K562 (cell line): ENCODE data around the gene POSTN. TPM values are rescaled to one million over a fixed set of nuclear protein-coding genes. Genes with fewer than 3 reads are reported as not detected.

Experiments used
- ATAC-seq: fragments of 200-7000 bp; cut with Tn5 transposase; 3 replicates; pipeline ENCODE4 v1.9.1; 2020; ENCODE audit warnings: moderate library complexity
- BruUV-seq: library from RNA; stranded (reverse); fragments of 400-500 nt; replicated peaks from 2 replicates; lab custom pipeline; 2021; lab: Mats Ljungman, UMichigan
- CTCF ChIA-PET: fragments of 300-600 bp; formaldehyde crosslinking; extraction: SDS; loops from one replicate; lab custom pipeline; 2021; ENCODE audit warnings: low intra/inter-chr PET ratio; lab: Yijun Ruan, JAX
- POLR2A ChIA-PET: fragments of 300-600, 350-650 bp; sonication (Branson Sonifier 250); formaldehyde crosslinking; extraction: SDS; loops from one replicate; lab custom pipeline; 2021; ENCODE audit warnings: antibody characterized with exemption, inconsistent platforms; lab: Yijun Ruan, JAX
- DNase-seq, 4 experiments: peaks; one replicate each; pipeline versions ENCODE4 v3.0.0 to v3.0.0-alpha.2; 2011 to 2018; ENCODE audit warnings: low spot score in 3 of 4, mixed read lengths in 3 of 4; ENCODE audit errors: extremely low read depth in 1 of 4
- FAIRE-seq: peaks from 2 replicates; lab custom pipeline; 2011; peaks lifted over from hg19 to GRCh38; lab: Jason Lieb, UNC
- H2AFZ ChIP-seq: 2 replicates; pipeline ENCODE4 v1.6.0; 2011; ENCODE audit warnings: low read depth, low read length, control low read depth, inconsistent platforms
- H3K27ac ChIP-seq: fragments of 200-600 bp; 3 replicates; pipeline ENCODE4 v1.8.0; 2011; ENCODE audit warnings: low read depth, mild to moderate bottlenecking, control low read depth, inconsistent platforms, low read length, moderate library complexity, mixed read lengths; ENCODE audit errors: extremely low read depth
- H3K27me3 ChIP-seq, 2 experiments: fragments of 300-600 bp in 1 of 2; 2 replicates in 1 of 2; 3 replicates in 1 of 2; pipeline versions ENCODE4 v1.6.0 to v1.8.0; 2011; ENCODE audit warnings: inconsistent platforms in 2 of 2, low read length in 2 of 2, mild to moderate bottlenecking in 1 of 2, mixed read lengths in 1 of 2, moderate library complexity in 1 of 2; ENCODE audit not compliant: control insufficient read depth in 2 of 2, insufficient read depth in 2 of 2
- H3K36me3 ChIP-seq: fragments of 300-600 bp; 3 replicates; pipeline ENCODE4 v1.8.0; 2011; ENCODE audit warnings: mild to moderate bottlenecking, low read length, inconsistent platforms; ENCODE audit not compliant: control insufficient read depth, insufficient read depth
- H3K4me1 ChIP-seq, 2 experiments: fragments of 200-600 bp in 1 of 2; replicated peaks in 1 of 2; 2 replicates in 1 of 2; 3 replicates in 1 of 2; pipeline versions ENCODE4 v1.5.1 to v1.8.0; 2011; ENCODE audit warnings: inconsistent platforms in 2 of 2, low read length in 2 of 2, mild to moderate bottlenecking in 1 of 2, mixed read lengths in 1 of 2, moderate library complexity in 1 of 2; ENCODE audit not compliant: control insufficient read depth in 2 of 2, insufficient read depth in 2 of 2
- H3K4me2 ChIP-seq: 2 replicates; pipeline ENCODE4 v1.6.1; 2011; ENCODE audit warnings: low read length, control low read depth, inconsistent platforms, mixed read lengths; ENCODE audit not compliant: insufficient read depth
- H3K4me3 ChIP-seq: fragments of 200-600 bp; sonication (generic), shearing (Covaris generic); 2 replicates; pipeline ENCODE4 v1.5.1; 2016; ENCODE audit warnings: control low read depth, inconsistent platforms
- H3K79me2 ChIP-seq: fragments of 200-600 bp; 3 replicates; pipeline ENCODE4 v1.8.0; 2011; ENCODE audit warnings: low read length, inconsistent platforms; ENCODE audit not compliant: control insufficient read depth, insufficient read depth
- H3K9ac ChIP-seq, 2 experiments: 2 replicates each; pipeline versions ENCODE4 v1.6.0 to v1.6.1; 2011; ENCODE audit warnings: low read depth in 2 of 2, low read length in 2 of 2, control low read depth in 1 of 2, inconsistent platforms in 1 of 2, mild to moderate bottlenecking in 1 of 2, mixed read lengths in 1 of 2; ENCODE audit not compliant: insufficient read depth in 1 of 2
- H3K9me1 ChIP-seq: one replicate; pipeline ENCODE4 v1.6.0; 2011; ENCODE audit warnings: inconsistent platforms, mild to moderate bottlenecking, low read length, moderate library complexity; ENCODE audit not compliant: control insufficient read depth, insufficient read depth
- H3K9me3 ChIP-seq: replicated peaks from 2 replicates; pipeline ENCODE4 v1.5.1; 2011; ENCODE audit warnings: low read depth, low read length, inconsistent platforms; ENCODE audit not compliant: control insufficient read depth, insufficient read depth
- H4K20me1 ChIP-seq: replicated peaks from 2 replicates; pipeline ENCODE4 v1.6.1; 2011; ENCODE audit warnings: low read length, inconsistent platforms, mixed read lengths; ENCODE audit not compliant: control insufficient read depth, insufficient read depth
- ARID4B ChIP-seq: sonication (generic); formaldehyde crosslinking; IDR thresholded peaks from 2 replicates; pipeline ENCODE4 v1.8.0; 2022; ENCODE audit warnings: mild to moderate bottlenecking, missing genetic modification reagents
- BRCA1 ChIP-seq, 2 experiments: fragments of 450-650 bp in 1 of 2; sonication (generic) in 1 of 2; formaldehyde crosslinking in 1 of 2; IDR thresholded peaks; 2 replicates each; pipeline versions ENCODE4 v1.5.0 to v1.6.1; 2017 to 2020; ENCODE audit warnings: mild to moderate bottlenecking in 1 of 2, missing genetic modification reagents in 1 of 2
- C11orf30 ChIP-seq: fragments of 450-650 bp; IDR thresholded peaks from 2 replicates; pipeline ENCODE4 v1.6.1; 2016; ENCODE audit warnings: low read depth, mild to moderate bottlenecking
- CBFB ChIP-seq: sonication (generic); formaldehyde crosslinking; IDR thresholded peaks from 2 replicates; pipeline ENCODE4 v1.4.0; 2020; ENCODE audit warnings: mild to moderate bottlenecking, missing genetic modification reagents
- NFIC ChIP-seq: fragments of 450-650 bp; IDR thresholded peaks from 2 replicates; pipeline ENCODE4 v1.6.1; 2017; ENCODE audit warnings: mild to moderate bottlenecking, inconsistent platforms
- NFYB ChIP-seq: IDR thresholded peaks from 2 replicates; pipeline ENCODE4 v1.6.1; 2011; ENCODE audit warnings: mild to moderate bottlenecking, moderate library complexity; ENCODE audit not compliant: insufficient read length; ENCODE audit errors: extremely low read depth
- PHB2 ChIP-seq: fragments of 450-650 bp; IDR thresholded peaks from 2 replicates; pipeline ENCODE4 v1.6.1; 2017; ENCODE audit warnings: low read depth
- RBBP5 ChIP-seq: fragments of 200-600 bp; sonication (generic); IDR thresholded peaks from 2 replicates; pipeline ENCODE4 v1.6.1; 2012; ENCODE audit warnings: borderline replicate concordance, mild to moderate bottlenecking, low read length, control low read depth, inconsistent platforms; ENCODE audit not compliant: insufficient read depth, poor library complexity, severe bottlenecking
- SMARCA5 ChIP-seq: fragments of 450-650 bp; IDR thresholded peaks from 2 replicates; pipeline ENCODE4 v1.6.1; 2016
- TOE1 ChIP-seq, 2 experiments: fragments of 450-650 bp in 1 of 2; sonication (generic) in 1 of 2; formaldehyde crosslinking in 1 of 2; IDR thresholded peaks; 2 replicates each; pipeline versions ENCODE4 v1.7.1 to v1.8.0; 2016 to 2022; ENCODE audit warnings: borderline replicate concordance in 2 of 2, mild to moderate bottlenecking in 2 of 2, antibody characterized with exemption in 1 of 2, inconsistent platforms in 1 of 2, low read depth in 1 of 2, missing genetic modification reagents in 1 of 2, moderate library complexity in 1 of 2
- XRCC3 ChIP-seq: fragments of 450-650 bp; IDR thresholded peaks from 2 replicates; pipeline ENCODE4 v1.6.1; 2017; ENCODE audit warnings: mild to moderate bottlenecking, moderate library complexity
- ZC3H4 ChIP-seq: sonication (generic); formaldehyde crosslinking; IDR thresholded peaks from 2 replicates; pipeline ENCODE4 v1.9.0; 2021; ENCODE audit warnings: missing genetic modification reagents, borderline replicate concordance
- ZEB2 ChIP-seq: fragments of 450-650 bp; IDR thresholded peaks from 2 replicates; pipeline ENCODE4 v1.6.1; 2016
- ZKSCAN1 ChIP-seq: fragments of 150-350 bp; IDR thresholded peaks from 2 replicates; pipeline ENCODE4 v1.6.1; 2016; ENCODE audit warnings: low read depth, low read length
- ZNF146 ChIP-seq: IDR thresholded peaks from one replicate; pipeline ENCODE4 v1.6.1; 2018; ENCODE audit warnings: missing compliant biosample characterization; ENCODE audit not compliant: unreplicated experiment
- ZNF655 ChIP-seq: fragments of 250-450 bp; sonication (Bioruptor Pico); IDR thresholded peaks from 2 replicates; pipeline ENCODE4 v1.5.0; 2021
- ZNF707 ChIP-seq: fragments of 250-450 bp; sonication (Bioruptor Pico); conservative IDR thresholded peaks from 2 replicates; pipeline ENCODE4 v1.8.0; 2022; ENCODE audit warnings: inconsistent platforms, mild to moderate bottlenecking, moderate library complexity
- WGBS: fragments of 100-300 bp; shearing (Covaris generic); methylation state at CpG from one replicate; pipeline ENCODE4 v1.1.6; 2016; ENCODE audit warnings: low coverage, mixed read lengths; ENCODE audit not compliant: insufficient coverage; ENCODE audit errors: missing lambda C conversion rate; 5-methylcytosine and 5-hydroxymethylcytosine counted together
- in situ Hi-C: fragments of 300-500 bp; cut with MboI; formaldehyde crosslinking; loops from 4 replicates; pipeline ENCODE4 v1.15.0; 2018; ENCODE audit warnings: inconsistent platforms, mixed read lengths
- intact Hi-C: fragments of 100-400 bp; cut with micrococcal nuclease; formaldehyde crosslinking; loops from 2 replicates; pipeline ENCODE4 v1.14.2; 2022
- polyA plus RNA-seq, 8 experiments: library from polyadenylated mRNA; depleted of rRNA in 4 of 8; stranded (reverse) in 5 of 8; unstranded in 3 of 8; fragments of >200 nt; fragmentation: Nextera tagmentation in 2 of 8; fragmentation: Illumina TruSeq in 1 of 8; extraction: Ambion mirVana in 2 of 8; extraction: Trizol in 1 of 8; gene quantifications; 2 replicates each; pipeline versions ENCODE4 v1.2.1 to v1.2.3, GENCODE V29; 2011 to 2014; ENCODE audit warnings: inconsistent platforms in 1 of 8, missing spikeins in 1 of 8
- total RNA-seq, 7 experiments: library from RNA; depleted of rRNA in 6 of 7; stranded (reverse); fragments of >200 nt in 6 of 7; fragmentation: Illumina TruSeq in 2 of 7; extraction: Trizol in 2 of 7; gene quantifications; 2 replicates each; pipeline versions ENCODE4 v1.2.1 to v1.2.3, GENCODE V29; 2011 to 2021; ENCODE audit warnings: low replicate concordance in 1 of 7

The POSTN gene
- total and polyA plus RNA-seq, 9 of the 15 experiments (the other 6 are each of a cell fraction or from before 2014, with no cell fraction given), result 0.01 to 0.04 TPM; not detected in 7

- TF ChIP-seq ARID4B (CRISPR knock-in tag) (no peak), TOE1 (IDR thresholded peaks at IDR 0.05; ENCODE audit: borderline replicate concordance) (no peak), TOE1 (CRISPR knock-in tag; IDR thresholded peaks at IDR 0.05; ENCODE audit: borderline replicate concordance, low read depth) (no peak), BRCA1 (IDR thresholded peaks at IDR 0.05) (no peak), BRCA1 (CRISPR knock-in tag; IDR thresholded peaks at IDR 0.05) (no peak), ZC3H4 (CRISPR knock-in tag) (no peak)
These were observed 28.9 kb upstream of the POSTN start (continued) for GRCh38 chr13:37627428-37627827.

GRCh38 chr13:37621811-37622361, 23.3 kb upstream of the POSTN start:
- no peak overlapping the region for H3K4me2 ChIP-seq
- H3K4me1 ChIP-seq, result no peaks in the 10 kb centered on the region
- no peaks in the 10 kb centered on the region for H3K27me3 ChIP-seq
- H3K27ac ChIP-seq, result no peak overlapping the region
- FAIRE-seq (no peak), DNase-seq (no peak), ATAC-seq (no peak)
- WGBS, result 2% methylated on average over 3 of the region's 3 CpGs
- no peak overlapping the region for H3K9ac ChIP-seq
- no peaks in the 10 kb centered on the region for H3K9me3 ChIP-seq
- ChIA-PET CTCF (no interaction called here), POLR2A (no interaction called here)
- H3K9me1 ChIP-seq, result no peaks in the 10 kb centered on the region
- BruUV-seq, result no TSS peak
- H3K79me2 ChIP-seq, result no peaks in the 10 kb centered on the region
- no peaks in the 10 kb centered on the region for H4K20me1 ChIP-seq
- intact Hi-C loops (no loop called here), in situ Hi-C loops (loop anchor here (25.0 kb wide), 1 partner anchor 510 kb away; the partner anchor contains the start of gene CSNK1A1L)
- no peak overlapping the region for H3K4me3 ChIP-seq
- no peaks in the 10 kb centered on the region for H3K36me3 ChIP-seq
- H2AFZ ChIP-seq, result no peak overlapping the region
- TF ChIP-seq SMARCA5, result no peak
- no peak for TF ChIP-seq NFYB
- no peak for TF ChIP-seq XRCC3
- TF ChIP-seq NFIC, result no peak
- no peak for TF ChIP-seq CBFB (CRISPR knock-in tag)
- TF ChIP-seq ZNF146 (CRISPR knock-in tag), result no peak
- TF ChIP-seq RBBP5, result no peak
- no peak for TF ChIP-seq ZEB2
- TF ChIP-seq ZKSCAN1, result no peak
- TF ChIP-seq PHB2, result no peak
- no peak for TF ChIP-seq C11orf30
- no peak for TF ChIP-seq ZNF655 (CRISPR knock-in tag)
- TF ChIP-seq ZNF707, result no peak
